Gastroesophageal sphincter (tissue), 4 donors: ENCODE results near the gene RNF128. TPM values are rescaled to one million over a fixed set of nuclear protein-coding genes. Genes with fewer than 3 reads are reported as not detected.

ENCODE experiments used
- ATAC-seq: fragments of 150-250 bp; one replicate; pipeline ENCODE4 v1.9.1; 2016; ENCODE audit warnings: mild to moderate bottlenecking, moderate library complexity
- H3K27ac ChIP-seq, 4 donors: fragments of 200-600 bp; sonication (generic) in 3 of 4; 1 replicate in 3 of 4; 2 replicates in 1 of 4; pipeline ENCODE4 v1.5.1; 2016 to 2019
- H3K27me3 ChIP-seq: fragments of 200-600 bp; sonication (generic); one replicate; pipeline ENCODE4 v1.5.1; 2019
- H3K36me3 ChIP-seq, 2 donors: fragments of 200-600 bp; sonication (generic); one replicate each; pipeline ENCODE4 v1.5.1; 2019; ENCODE audit warnings: control low read depth in 1 of 2
- H3K4me1 ChIP-seq, 3 donors: fragments of 200-600 bp; sonication (generic); 1 replicate in 2 of 3; 2 replicates in 1 of 3; pipeline ENCODE4 v1.5.1; 2016 to 2019; ENCODE audit warnings: control low read depth in 2 of 3
- H3K4me3 ChIP-seq, 2 donors: fragments of 200-600 bp; sonication (generic); one replicate each; pipeline ENCODE4 v1.5.1; 2019; ENCODE audit warnings: mild to moderate bottlenecking in 1 of 2, moderate library complexity in 1 of 2
- H3K9me3 ChIP-seq, 3 donors: fragments of 200-600 bp; sonication (generic); one replicate each; pipeline ENCODE4 v1.5.1; 2017 to 2019; ENCODE audit warnings: control low read depth in 2 of 3
- CTCF ChIP-seq, 4 experiments: fragments of 200-600 bp in 2 of 4; fragments of 450-650 bp in 2 of 4; sonication (generic) in 1 of 4; IDR thresholded peaks; one replicate each; pipeline ENCODE4 v1.5.1; 2017 to 2019; ENCODE audit warnings: antibody characterized with exemption in 4 of 4, mild to moderate bottlenecking in 2 of 4, moderate library complexity in 2 of 4
- EP300 ChIP-seq: sonication (generic); formaldehyde crosslinking; IDR thresholded peaks from one replicate; pipeline ENCODE4 v1.6.1; 2017; ENCODE audit warnings: antibody characterized with exemption, mild to moderate bottlenecking
- POLR2A ChIP-seq, 2 donors: fragments of 450-650 bp; IDR thresholded peaks; one replicate each; pipeline ENCODE4 v1.6.1; 2017; ENCODE audit warnings: antibody characterized with exemption in 2 of 2, mild to moderate bottlenecking in 2 of 2, moderate library complexity in 1 of 2
- POLR2AphosphoS5 ChIP-seq: sonication (generic); formaldehyde crosslinking; IDR thresholded peaks from one replicate; pipeline ENCODE4 v1.6.1; 2017; ENCODE audit warnings: antibody characterized with exemption
- WGBS, 2 donors: methylation state at CpG; one replicate each; pipeline ENCODE4 v1.1.5; 2018; ENCODE audit warnings: low coverage in 1 of 2; 5-methylcytosine and 5-hydroxymethylcytosine counted together
- total RNA-seq, 4 donors: library from RNA; depleted of rRNA; stranded (reverse); fragments of >200 nt; gene quantifications; one replicate each; pipeline ENCODE4 v1.1.0, GENCODE V29; 2016

The RNF128 gene
- total RNA-seq, 4 donors from 2014 or later: 0.27 to 0.72 TPM; not detected in 2

GRCh38 chrX:106696502-106696901 lies 30.0 kb upstream of the RNF128 start:
- no peak overlapping the region for H3K27ac ChIP-seq
- no peak for ATAC-seq
- H3K36me3 ChIP-seq: no peaks in the 10 kb centered on the region
- no peak overlapping the region for H3K4me3 ChIP-seq
- no peaks in the 10 kb centered on the region for H3K9me3 ChIP-seq
- H3K4me1 ChIP-seq: no peaks in the 10 kb centered on the region
- no peaks in the 10 kb centered on the region for H3K27me3 ChIP-seq
- WGBS, 2 donors: 13 to 50% methylated on average over 2 of the region's 3 CpGs
- TF ChIP-seq EP300: no peak
- no peak for TF ChIP-seq POLR2A (IDR thresholded peaks at IDR 0.05)
- TF ChIP-seq CTCF (IDR thresholded peaks at IDR 0.05): no peak
- TF ChIP-seq POLR2AphosphoS5: no peak

- ATAC-seq: no peak
- Histone ChIP-seq H3K4me3 (no peak overlapping the region), H3K27me3 (no peaks in the 10 kb centered on the region), H3K4me1 (no peaks in the 10 kb centered on the region), H3K27ac (no peak overlapping the region), H3K36me3 (no peaks in the 10 kb centered on the region), H3K9me3 (no peaks in the 10 kb centered on the region)
- WGBS, 2 donors: 5 to 62% methylated on average over 2 to 3 of the region's 3 CpGs
- TF ChIP-seq POLR2AphosphoS5 (no peak), CTCF (IDR thresholded peaks at IDR 0.05) (no peak), EP300 (no peak), POLR2A (IDR thresholded peaks at IDR 0.05) (no peak)
These were observed 27.8 kb upstream of the RNF128 start for GRCh38 chrX:106698693-106699092.

- Histone ChIP-seq H3K27me3 (no peaks in the 10 kb centered on the region), H3K36me3 (no peaks in the 10 kb centered on the region), H3K4me3 (no peak overlapping the region), H3K4me1 (no peaks in the 10 kb centered on the region), H3K27ac (no peak overlapping the region), H3K9me3 (no peaks in the 10 kb centered on the region)
- WGBS, 2 donors: 57 to 60% methylated on average over 1 of the region's 1 CpG
- no peak for ATAC-seq
- no peak for TF ChIP-seq POLR2AphosphoS5
- TF ChIP-seq POLR2A (IDR thresholded peaks at IDR 0.05): no peak
- TF ChIP-seq EP300: no peak
- TF ChIP-seq CTCF (IDR thresholded peaks at IDR 0.05): no peak
These were observed 23.9 kb upstream of the RNF128 start for GRCh38 chrX:106702636-106703035.

GRCh38 chrX:106706466-106706865 lies 20.0 kb upstream of the RNF128 start:
- H3K4me3 ChIP-seq: no peak overlapping the region
- TF ChIP-seq CTCF (IDR thresholded peaks at IDR 0.05) (no peak), POLR2A (IDR thresholded peaks at IDR 0.05) (no peak), POLR2AphosphoS5 (no peak)
- H3K36me3 ChIP-seq: no peaks in the 10 kb centered on the region
- WGBS, 2 donors: 94 to 100% methylated on average over 3 of the region's 3 CpGs
- H3K27ac ChIP-seq: no peak overlapping the region
- H3K4me1 ChIP-seq: no peaks in the 10 kb centered on the region
- H3K27me3 ChIP-seq: no peaks in the 10 kb centered on the region
- H3K9me3 ChIP-seq: no peaks in the 10 kb centered on the region
- no peak for ATAC-seq

- H3K4me3 ChIP-seq: no peak overlapping the region
- no peaks in the 10 kb centered on the region for H3K9me3 ChIP-seq
- no peaks in the 10 kb centered on the region for H3K36me3 ChIP-seq
- no peaks in the 10 kb centered on the region for H3K27me3 ChIP-seq
- no peak for ATAC-seq
- no peak overlapping the region for H3K27ac ChIP-seq
- H3K4me1 ChIP-seq: no peaks in the 10 kb centered on the region
- 4 to 27% methylated on average over 3 of the region's 3 CpGs for WGBS, 2 donors
- TF ChIP-seq POLR2AphosphoS5: no peak
- TF ChIP-seq CTCF (IDR thresholded peaks at IDR 0.05): no peak
- TF ChIP-seq EP300: no peak
- no peak for TF ChIP-seq POLR2A (IDR thresholded peaks at IDR 0.05)
These were observed 18.6 kb upstream of the RNF128 start for GRCh38 chrX:106707771-106708454.
